HG03469 (cell line): ENCODE measurements around the gene RANBP10.
"Not testable (repeated sequence)": the region's sequence is repeated elsewhere in the genome, so short reads cannot be mapped to it uniquely, and the experiment has no call there.

Source experiments
- ATAC-seq: cut with Tn5 transposase; IDR thresholded peaks from one replicate; pipeline ENCODE4 v1.9.1; 2021; ENCODE audit warnings: mild to moderate bottlenecking, moderate library complexity, moderate number of reproducible peaks; ENCODE audit not compliant: unreplicated experiment

The RANBP10 gene

GRCh38 chr16:67719048-67719777, 87.1 kb downstream of the RANBP10 start, which contains the start of gene GFOD2:
Gene GFOD2 (minus strand): TSS chr16:67719316. CDS start chr16:67685715, 33,601 bp downstream.
- ATAC-seq: peak; percentile 73

GRCh38 chr16:67718668-67719047, 87.7 kb downstream of the RANBP10 start:
- ATAC-seq: no peak

- ATAC-seq: no peak
These were observed 90.3 kb downstream of the RANBP10 start for GRCh38 chr16:67716097-67716496.

- no peak for ATAC-seq
These were observed 91.8 kb downstream of the RANBP10 start for GRCh38 chr16:67714522-67714921.

- no peak for ATAC-seq
These were observed 92.6 kb downstream of the RANBP10 start for GRCh38 chr16:67713647-67714273.

GRCh38 chr16:67710607-67711006, 95.8 kb downstream of the RANBP10 start:
- no peak for ATAC-seq

GRCh38 chr16:67709050-67709449, 97.3 kb downstream of the RANBP10 start:
- no peak for ATAC-seq

GRCh38 chr16:67708368-67708771, 98.0 kb downstream of the RANBP10 start:
- ATAC-seq: no peak

- ATAC-seq: no peak
These were observed 98.6 kb downstream of the RANBP10 start for GRCh38 chr16:67707790-67708189.

GRCh38 chr16:67707210-67707609, 99.2 kb downstream of the RANBP10 start:
- ATAC-seq: no peak

- no peak for ATAC-seq
These were observed 102.2 kb downstream of the RANBP10 start for GRCh38 chr16:67704110-67704509.

GRCh38 chr16:67703626-67704025, 102.7 kb downstream of the RANBP10 start:
- no peak for ATAC-seq

- ATAC-seq: no peak
These were observed 104.2 kb downstream of the RANBP10 start for GRCh38 chr16:67702130-67702529.

- no peak for ATAC-seq
These were observed 104.9 kb downstream of the RANBP10 start for GRCh38 chr16:67701420-67701819.

GRCh38 chr16:67699265-67699664, 107.1 kb downstream of the RANBP10 start:
- no peak for ATAC-seq

- ATAC-seq: no peak
These were observed 108.8 kb downstream of the RANBP10 start for GRCh38 chr16:67697422-67698185.

- no peak for ATAC-seq
These were observed 111.7 kb downstream of the RANBP10 start for GRCh38 chr16:67694611-67695010.

- ATAC-seq: not testable (repeated sequence)
These were observed 112.7 kb downstream of the RANBP10 start for GRCh38 chr16:67693517-67694285.

- no peak for ATAC-seq
These were observed 120.8 kb downstream of the RANBP10 start for GRCh38 chr16:67685388-67686112.

- ATAC-seq: no peak
These were observed 122.6 kb downstream of the RANBP10 start for GRCh38 chr16:67683767-67684166.
